H54 (cell line): Measurements from ENCODE around the gene VIL1.

Source experiments
- DNase-seq: peaks from one replicate; pipeline ENCODE4 v3.0.0; 2011; ENCODE audit warnings: low spot score, mixed read lengths; ENCODE audit not compliant: insufficient read length
- FAIRE-seq: peaks from 3 replicates; lab custom pipeline; 2011; peaks lifted over from hg19 to GRCh38; lab: Jason Lieb, UNC
- POLR2A ChIP-seq: IDR thresholded peaks from 2 replicates; pipeline ENCODE4 v1.6.1; 2011; ENCODE audit warnings: low read depth, mild to moderate bottlenecking, low read length

Gene VIL1

GRCh38 chr2:218398437-218399390, 20.2 kb upstream of the VIL1 start:
- no peak for TF ChIP-seq POLR2A
- no peak for DNase-seq
- FAIRE-seq: no peak

- TF ChIP-seq POLR2A: peak; percentile 44; the same call in 1 of the 2 replicates
- peak; percentile 97 for DNase-seq
- no peak for FAIRE-seq
These were observed 19.3 kb upstream of the VIL1 start, which contains the start of gene CTDSP1 for GRCh38 chr2:218399391-218400166. Gene CTDSP1, plus strand, starts transcription at chr2:218399868. Its CDS starts 223 bp downstream, at chr2:218400091.

GRCh38 chr2:218400167-218400929, 18.6 kb upstream of the VIL1 start:
- DNase-seq (no peak), FAIRE-seq (no peak)
- peak; percentile 11; the same call in 1 of the 2 replicates for TF ChIP-seq POLR2A

DNA sequence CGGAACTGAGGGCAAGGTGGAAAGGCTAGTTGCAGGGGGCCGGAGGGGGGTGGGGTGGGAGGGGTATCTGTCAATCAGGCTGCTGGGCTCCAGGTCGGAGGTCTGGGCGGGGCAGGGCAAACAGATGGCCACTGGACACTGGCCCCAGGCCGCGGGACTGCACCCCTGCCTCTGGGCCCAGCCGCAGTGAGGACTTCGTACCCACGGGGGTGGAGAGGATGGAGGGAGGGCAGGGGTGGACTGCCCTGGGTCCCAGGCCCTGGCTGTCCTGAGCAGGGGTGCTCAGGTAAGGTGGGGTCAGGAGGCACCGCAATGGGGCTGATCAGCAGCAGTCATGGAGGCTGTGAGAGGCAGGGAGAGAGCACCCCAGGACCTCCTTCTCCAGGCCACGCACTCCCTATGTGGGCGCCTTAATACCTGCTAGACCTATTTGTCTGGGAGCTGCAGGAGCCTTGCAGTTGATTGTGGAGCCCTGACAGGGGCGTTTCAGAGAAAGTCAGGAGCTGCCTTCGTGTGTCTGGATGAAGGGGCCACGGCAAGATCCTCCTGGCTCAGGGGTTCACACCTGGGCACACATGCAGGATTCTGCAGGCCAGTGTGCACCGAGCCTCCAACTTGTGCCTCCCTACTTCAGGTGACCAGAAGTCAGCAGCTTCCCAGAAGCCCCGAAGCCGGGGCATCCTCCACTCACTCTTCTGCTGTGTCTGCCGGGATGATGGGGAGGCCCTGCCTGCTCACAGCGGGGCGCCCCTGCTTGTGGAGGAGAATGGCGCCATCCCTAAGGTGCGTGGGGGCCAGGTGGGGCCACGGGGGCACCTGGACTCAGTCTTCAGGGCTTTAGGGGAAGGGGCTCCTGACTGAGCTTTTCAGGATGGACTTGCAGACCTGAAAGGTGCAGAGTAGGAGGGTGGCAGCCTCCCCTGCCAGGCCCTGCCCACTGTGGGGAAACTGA, 17.7 kb upstream of the VIL1 start:
- no peak for DNase-seq
- FAIRE-seq: no peak

DNA sequence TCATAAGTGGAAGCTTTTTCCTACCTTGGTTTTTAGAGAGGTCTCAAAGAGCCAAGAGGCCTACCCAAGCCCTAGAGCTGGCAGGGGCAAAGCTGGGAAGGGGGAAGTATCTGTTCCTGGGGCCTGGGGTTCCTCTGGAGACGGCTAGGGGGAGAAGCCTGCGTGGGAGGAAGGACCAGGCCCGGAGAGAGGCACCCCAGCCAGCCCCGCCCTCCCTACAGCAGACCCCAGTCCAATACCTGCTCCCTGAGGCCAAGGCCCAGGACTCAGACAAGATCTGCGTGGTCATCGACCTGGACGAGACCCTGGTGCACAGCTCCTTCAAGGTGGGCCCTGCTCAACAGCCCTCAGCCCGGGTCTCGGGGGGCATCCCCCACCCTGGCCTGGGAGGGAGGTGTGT, 17.0 kb upstream of the VIL1 start:
- TF ChIP-seq POLR2A: no peak
- no peak for FAIRE-seq
- no peak for DNase-seq

More for the DNA sequence above, 17.7 kb upstream of the VIL1 start:
- TF ChIP-seq POLR2A: peak; percentile 3; the same call in 1 of the 2 replicates

- DNase-seq: no peak
- FAIRE-seq: no peak
- no peak for TF ChIP-seq POLR2A
These were observed 16.4 kb upstream of the VIL1 start for GRCh38 chr2:218402491-218402901.

- no peak for TF ChIP-seq POLR2A
- no peak for FAIRE-seq
These were observed 16.0 kb upstream of the VIL1 start for GRCh38 chr2:218402911-218403411.

GRCh38 chr2:218403810-218404209, 15.1 kb upstream of the VIL1 start:
- TF ChIP-seq POLR2A: no peak
- DNase-seq: no peak
- FAIRE-seq: no peak

More at GRCh38 chr2:218402911-218403411, 16.0 kb upstream of the VIL1 start:
- no peak for DNase-seq

GRCh38 chr2:218404351-218405085, 14.4 kb upstream of the VIL1 start:
- FAIRE-seq: no peak
- no peak for DNase-seq
- TF ChIP-seq POLR2A: no peak

DNA sequence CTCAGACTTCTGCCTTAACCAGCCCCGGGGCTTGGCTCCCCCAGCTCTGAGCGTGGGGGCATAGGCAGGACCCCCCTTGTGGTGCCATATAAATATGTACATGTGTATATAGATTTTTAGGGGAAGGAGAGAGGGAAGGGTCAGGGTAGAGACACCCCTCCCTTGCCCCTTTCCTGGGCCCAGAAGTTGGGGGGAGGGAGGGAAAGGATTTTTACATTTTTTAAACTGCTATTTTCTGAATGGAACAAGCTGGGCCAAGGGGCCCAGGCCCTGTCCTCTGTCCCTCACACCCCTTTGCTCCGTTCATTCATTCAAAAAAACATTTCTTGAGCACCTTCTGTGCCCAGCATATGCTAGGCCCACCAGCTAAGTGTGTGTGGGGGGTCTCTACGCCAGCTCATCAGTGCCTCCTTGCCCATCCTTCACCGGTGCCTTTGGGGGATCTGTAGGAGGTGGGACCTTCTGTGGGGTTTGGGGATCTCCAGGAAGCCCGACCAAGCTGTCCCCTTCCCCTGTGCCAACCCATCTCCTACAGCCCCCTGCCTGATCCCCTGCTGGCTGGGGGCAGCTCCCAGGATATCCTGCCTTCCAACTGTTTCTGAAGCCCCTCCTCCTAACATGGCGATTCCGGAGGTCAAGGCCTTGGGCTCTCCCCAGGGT, 13.7 kb upstream of the VIL1 start:
- FAIRE-seq (no peak), DNase-seq (no peak)
- no peak for TF ChIP-seq POLR2A

- DNase-seq: no peak
These were observed 13.1 kb upstream of the VIL1 start for GRCh38 chr2:218405746-218406208.

More at GRCh38 chr2:218405746-218406208, 13.1 kb upstream of the VIL1 start:
- no peak for TF ChIP-seq POLR2A
- FAIRE-seq: no peak
